Upper lobe of right lung (tissue), 1 donor: Measurements from ENCODE around the gene PLA2G5. TPM values are rescaled to one million over a fixed set of nuclear protein-coding genes. Genes with fewer than 3 reads are reported as not detected.

ENCODE experiments used
- ATAC-seq: fragments of 200-7000 bp; cut with Tn5 transposase; one replicate; pipeline ENCODE4 v1.9.1; 2020; ENCODE audit warnings: mild to moderate bottlenecking, moderate library complexity
- DNase-seq: peaks from one replicate; pipeline ENCODE4 v3.0.0-alpha.2; 2020
- H3K27ac ChIP-seq: fragments of 200-600 bp; one replicate; pipeline ENCODE4 v1.8.0; 2022
- H3K27me3 ChIP-seq: fragments of 200-600 bp; one replicate; pipeline ENCODE4 v1.8.0; 2022; ENCODE audit warnings: mild to moderate bottlenecking
- H3K36me3 ChIP-seq: fragments of 200-600 bp; one replicate; pipeline ENCODE4 v1.8.0; 2022
- H3K4me1 ChIP-seq: fragments of 200-600 bp; one replicate; pipeline ENCODE4 v1.8.0; 2022
- H3K4me3 ChIP-seq: fragments of 200-600 bp; one replicate; pipeline ENCODE4 v1.8.0; 2022; ENCODE audit warnings: mild to moderate bottlenecking
- H3K9me3 ChIP-seq: fragments of 200-600 bp; one replicate; pipeline ENCODE4 v1.8.0; 2022
- CTCF ChIP-seq: fragments of 200-600 bp; IDR thresholded peaks from one replicate; pipeline ENCODE4 v1.8.0; 2022; ENCODE audit warnings: antibody characterized with exemption
- intact Hi-C: fragments of 100-400 bp; cut with DNase I; formaldehyde crosslinking; loops from one replicate; pipeline ENCODE4 v1.11.0; 2022
- total RNA-seq: library from RNA; stranded (reverse); fragmentation: NEBNext Ultra II Directional; extraction: Animal tissue kit (Norgen Biotek cat#: 25700); gene quantifications from one replicate; pipeline ENCODE4 v1.2.1, GENCODE V29; 2021
- donor health status: DM: no; HTN: yes; CAD: no; lungs with severe emphysema.

The PLA2G5 gene
- total RNA-seq, 1 donor from 2014 or later, result 4.9 TPM

GRCh38 chr1:20093940-20094391 is 24.0 kb downstream of the PLA2G5 start:
- no peak for DNase-seq

GRCh38 chr1:20095564-20096434 is 25.8 kb downstream of the PLA2G5 start:
- no peak overlapping the region for H3K4me3 ChIP-seq
- no peaks in the 10 kb centered on the region for H3K9me3 ChIP-seq
- intact Hi-C loops, result no loop called here
- ATAC-seq (peak; percentile 34), DNase-seq (no peak)
- no peaks in the 10 kb centered on the region for H3K27me3 ChIP-seq
- H3K36me3 ChIP-seq, result no peaks in the 10 kb centered on the region
- peaks cover 4% of the 10 kb centered on the region for H3K4me1 ChIP-seq
- no peak overlapping the region for H3K27ac ChIP-seq
- TF ChIP-seq CTCF, result no peak

More at GRCh38 chr1:20093940-20094391, 24.0 kb downstream of the PLA2G5 start:
- no peaks in the 10 kb centered on the region for H3K27me3 ChIP-seq
- no peaks in the 10 kb centered on the region for H3K36me3 ChIP-seq
- no peaks in the 10 kb centered on the region for H3K9me3 ChIP-seq
- TF ChIP-seq CTCF, result no peak
- no peak overlapping the region for H3K4me3 ChIP-seq
- peak; percentile 48 for ATAC-seq
- intact Hi-C loops, result no loop called here
- H3K27ac ChIP-seq, result peak overlapping the region; percentile 51
- H3K4me1 ChIP-seq, result no peaks in the 10 kb centered on the region

- intact Hi-C loops, result no loop called here
- TF ChIP-seq CTCF, result no peak
- Histone ChIP-seq H3K9me3 (no peaks in the 10 kb centered on the region), H3K4me3 (no peak overlapping the region), H3K27ac (no peak overlapping the region), H3K27me3 (no peaks in the 10 kb centered on the region), H3K36me3 (no peaks in the 10 kb centered on the region), H3K4me1 (peaks cover 5% of the 10 kb centered on the region)
- no peak for ATAC-seq
- DNase-seq, result no peak
Measured at GRCh38 chr1:20096840-20097447, 26.9 kb downstream of the PLA2G5 start.

- TF ChIP-seq CTCF, result no peak
- DNase-seq, result no peak
- no peak for ATAC-seq
- Histone ChIP-seq H3K36me3 (no peaks in the 10 kb centered on the region), H3K4me1 (peaks cover 5% of the 10 kb centered on the region), H3K9me3 (no peaks in the 10 kb centered on the region), H3K4me3 (no peak overlapping the region), H3K27me3 (no peaks in the 10 kb centered on the region), H3K27ac (no peak overlapping the region)
- intact Hi-C loops, result no loop called here
Measured at GRCh38 chr1:20099533-20099932, 29.5 kb downstream of the PLA2G5 start.

- peak; percentile 91 for ATAC-seq
- H3K27me3 ChIP-seq, result no peaks in the 10 kb centered on the region
- intact Hi-C loops, result no loop called here
Measured at GRCh38 chr1:20100632-20101355, 30.8 kb downstream of the PLA2G5 start.

More at GRCh38 chr1:20100632-20101355, 30.8 kb downstream of the PLA2G5 start:
- Histone ChIP-seq H3K9me3 (no peaks in the 10 kb centered on the region), H3K27ac (no peak overlapping the region), H3K36me3 (no peaks in the 10 kb centered on the region), H3K4me1 (peaks cover 5% of the 10 kb centered on the region), H3K4me3 (no peak overlapping the region)
- TF ChIP-seq CTCF, result peak; percentile 84
- DNase-seq, result no peak
